ENCODE results near the gene ESR1. TPM values are rescaled to one million over a fixed set of nuclear protein-coding genes. Genes with fewer than 3 reads are reported as not detected.

The ESR1 gene
- total RNA-seq, 4 donors from 2014 or later: 0.13 to 7.4 TPM; not detected in 2

- H3K4me1 ChIP-seq: no peaks in the 10 kb centered on the region
- no peaks in the 10 kb centered on the region for H3K9me3 ChIP-seq
- no peak for DNase-seq
- H3K36me3 ChIP-seq: peaks cover 0 to 14% (median 0%) of the 10 kb centered on the region in 3 donors
- no peak overlapping the region for H3K4me3 ChIP-seq
- no peaks in the 10 kb centered on the region for H3K27me3 ChIP-seq
- no peak overlapping the region for H3K27ac ChIP-seq
- TF ChIP-seq POLR2A (IDR thresholded peaks at IDR 0.05) (no peak), CTCF (IDR thresholded peaks at IDR 0.05) (no peak)
These were observed 360.4 kb downstream of the ESR1 start for GRCh38 chr6:152167641-152168603.

GRCh38 chr6:152170313-152170701, 362.8 kb downstream of the ESR1 start:
- Histone ChIP-seq H3K9me3 (no peaks in the 10 kb centered on the region), H3K36me3 (peaks cover 0 to 8% (median 0%) of the 10 kb centered on the region in 3 donors), H3K4me3 (no peak overlapping the region), H3K27me3 (no peaks in the 10 kb centered on the region), H3K4me1 (no peaks in the 10 kb centered on the region), H3K27ac (peak overlapping the region in 2 of 4 donors; percentile 28 to 38)
- DNase-seq: no peak
- TF ChIP-seq CTCF (IDR thresholded peaks at IDR 0.05) (no peak), POLR2A (IDR thresholded peaks at IDR 0.05) (no peak)

DNA sequence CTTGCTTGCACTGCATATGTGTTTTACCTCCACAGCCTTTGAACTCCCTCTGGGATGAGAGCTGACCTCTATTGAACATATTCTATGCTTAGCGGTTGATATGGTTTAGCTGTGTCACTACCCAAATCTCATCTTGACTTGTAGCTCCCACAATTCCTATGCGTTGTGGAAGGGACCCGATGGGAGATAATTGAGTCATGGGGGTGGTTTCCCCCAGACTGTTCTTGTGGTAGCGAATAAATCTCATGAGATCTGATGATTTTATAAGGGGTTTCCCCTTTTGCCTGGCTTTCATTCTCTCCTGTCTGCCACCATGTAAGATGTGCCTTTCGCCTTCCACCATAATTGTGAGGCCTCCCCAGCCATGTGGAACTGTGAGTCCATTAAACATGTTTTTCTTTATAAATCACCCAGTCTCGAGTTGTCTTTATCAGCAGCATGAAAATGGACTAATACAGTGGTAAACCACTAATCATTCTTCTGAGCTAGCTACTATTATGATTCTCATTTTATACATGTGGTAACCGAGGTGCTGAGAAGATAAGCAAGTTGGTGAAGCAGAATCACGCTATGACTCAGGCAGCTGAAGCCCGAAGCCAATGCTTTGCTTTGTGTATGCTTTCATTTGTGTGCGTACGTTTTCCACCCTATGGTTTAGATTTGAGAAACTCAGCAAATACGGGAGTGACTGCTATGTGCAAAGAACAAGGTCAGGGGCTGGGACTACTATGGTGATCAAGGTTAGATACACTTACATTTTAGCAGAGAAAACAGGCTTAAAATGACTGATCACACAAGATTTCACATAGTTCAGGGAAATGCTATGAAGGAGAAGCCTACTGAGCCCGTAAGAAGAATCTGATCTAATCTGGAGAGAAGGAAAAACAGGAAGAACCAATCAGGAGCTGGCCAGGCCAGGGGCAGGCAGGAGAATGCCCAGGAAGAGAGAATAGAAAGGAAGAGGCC, 363.5 kb downstream of the ESR1 start:
- no peaks in the 10 kb centered on the region for H3K27me3 ChIP-seq
- no peak for DNase-seq
- peak overlapping the region in 3 of 4 donors; percentile 28 to 38 (median 35) for H3K27ac ChIP-seq
- TF ChIP-seq CTCF (IDR thresholded peaks at IDR 0.05) (no peak), POLR2A (IDR thresholded peaks at IDR 0.05) (no peak)
- no peak overlapping the region for H3K4me3 ChIP-seq
- no peaks in the 10 kb centered on the region for H3K9me3 ChIP-seq
- H3K36me3 ChIP-seq: peaks cover 0 to 10% (median 0%) of the 10 kb centered on the region in 3 donors
- no peaks in the 10 kb centered on the region for H3K4me1 ChIP-seq

DNA sequence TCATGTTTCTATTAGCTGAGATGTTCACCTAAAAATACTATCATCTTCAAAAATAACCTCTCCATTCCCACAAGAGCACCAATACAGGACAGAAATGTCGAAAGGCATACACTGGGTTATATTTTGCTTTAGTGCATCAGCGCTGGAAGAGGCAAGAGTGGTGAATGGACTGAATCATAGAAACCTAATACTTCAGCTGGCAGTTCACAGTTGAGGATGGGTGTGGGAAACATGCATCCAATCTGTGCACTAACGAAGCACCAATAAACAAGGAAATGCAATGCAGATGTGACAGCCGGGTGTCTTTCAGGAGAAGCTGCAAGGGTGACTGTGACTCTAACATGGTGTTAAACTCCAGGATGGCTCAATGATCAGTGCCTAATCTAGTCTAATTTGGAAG, 365.8 kb downstream of the ESR1 start:
- Histone ChIP-seq H3K36me3 (peaks cover 0 to 10% (median 0%) of the 10 kb centered on the region in 3 donors), H3K27ac (no peak overlapping the region), H3K4me1 (no peaks in the 10 kb centered on the region), H3K27me3 (no peaks in the 10 kb centered on the region), H3K4me3 (no peak overlapping the region), H3K9me3 (no peaks in the 10 kb centered on the region)
- no peak for DNase-seq
- TF ChIP-seq POLR2A (IDR thresholded peaks at IDR 0.05): no peak
- no peak for TF ChIP-seq CTCF (IDR thresholded peaks at IDR 0.05)

DNA sequence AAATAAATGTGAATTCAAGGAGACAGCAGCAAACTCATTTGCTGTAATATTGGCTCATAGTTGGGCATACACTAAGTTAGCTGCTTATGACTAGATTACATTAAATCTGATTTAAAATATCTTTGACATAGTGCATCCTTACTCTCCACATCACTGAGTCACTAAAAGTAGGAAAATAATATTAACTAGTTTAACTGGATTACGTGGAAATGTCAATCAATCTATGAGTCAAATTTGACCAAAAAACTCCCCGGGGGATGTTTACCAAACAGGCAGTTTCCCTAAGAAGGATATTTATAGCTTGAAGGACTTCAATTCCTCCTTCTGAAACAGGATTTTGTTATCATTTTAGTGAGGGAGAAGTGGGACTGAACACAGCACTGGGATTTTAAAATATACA, 366.5 kb downstream of the ESR1 start:
- DNase-seq: no peak
- Histone ChIP-seq H3K36me3 (peaks cover 0 to 10% (median 0%) of the 10 kb centered on the region in 3 donors), H3K27ac (no peak overlapping the region), H3K27me3 (no peaks in the 10 kb centered on the region), H3K4me1 (no peaks in the 10 kb centered on the region), H3K4me3 (no peak overlapping the region), H3K9me3 (no peaks in the 10 kb centered on the region)
- TF ChIP-seq CTCF (IDR thresholded peaks at IDR 0.05): no peak
